Lower leg skin (tissue), 4 donors: Measurements from ENCODE around the gene DPP6. TPM values are rescaled to one million over a fixed set of nuclear protein-coding genes. Genes with fewer than 3 reads are reported as not detected.
"Not testable (repeated sequence)": the region's sequence is repeated elsewhere in the genome, so short reads cannot be mapped to it uniquely, and the experiment has no call there.

Source experiments
- DNase-seq, 2 donors: peaks; one replicate each; pipeline ENCODE4 v3.0.0-alpha.2; 2019; ENCODE audit warnings: low spot score in 2 of 2
- H3K4me3 ChIP-seq: fragments of 200-600 bp; sonication (generic); 2 replicates; pipeline ENCODE4 v1.5.1; 2017; ENCODE audit warnings: mild to moderate bottlenecking, low read depth; ENCODE audit not compliant: poor library complexity, severe bottlenecking
- CTCF ChIP-seq, 3 donors: fragments of 450-650 bp; IDR thresholded peaks; one replicate each; pipeline ENCODE4 v1.5.1; 2016; ENCODE audit warnings: antibody characterized with exemption in 3 of 3, mild to moderate bottlenecking in 3 of 3, moderate library complexity in 2 of 3
- POLR2A ChIP-seq, 2 donors: fragments of 450-650 bp; IDR thresholded peaks; one replicate each; pipeline ENCODE4 v1.6.1; 2016 to 2017; ENCODE audit warnings: antibody characterized with exemption in 2 of 2, mild to moderate bottlenecking in 1 of 2, moderate library complexity in 1 of 2
- WGBS, 2 donors: methylation state at CpG; one replicate each; pipeline ENCODE4 v1.1.5; 2018; 5-methylcytosine and 5-hydroxymethylcytosine counted together
- intact Hi-C: fragments of 100-400 bp; cut with DNase I; formaldehyde crosslinking; loops from one replicate; pipeline ENCODE4 v1.15.0; 2023; ENCODE audit warnings: low total_unique reads
- total RNA-seq, 4 donors: library from RNA; depleted of rRNA; stranded (reverse); fragments of >200 nt; gene quantifications; one replicate each; pipeline ENCODE4 v1.1.0, GENCODE V29; 2016

The DPP6 gene
- total RNA-seq, 4 donors from 2014 or later: 1.0 to 4.5 (median 2.9) TPM

- no peak overlapping the region for H3K4me3 ChIP-seq
- no peak for DNase-seq
- intact Hi-C loops: no loop called here
- WGBS, 2 donors: 84 to 90% methylated on average over 1 of the region's 1 CpG
- TF ChIP-seq POLR2A (IDR thresholded peaks at IDR 0.05) (no peak), CTCF (IDR thresholded peaks at IDR 0.05) (no peak)
These were observed 614.6 kb downstream of the DPP6 start for GRCh38 chr7:154666768-154667167.

- intact Hi-C loops: no loop called here
- TF ChIP-seq POLR2A (IDR thresholded peaks at IDR 0.05) (no peak), CTCF (IDR thresholded peaks at IDR 0.05) (no peak)
- 81 to 89% methylated on average over 4 of the region's 4 CpGs for WGBS, 2 donors
- no peak for DNase-seq
- no peak overlapping the region for H3K4me3 ChIP-seq
These were observed 620.6 kb downstream of the DPP6 start for GRCh38 chr7:154672659-154673415.

GRCh38 chr7:154674191-154674590 lies 622.0 kb downstream of the DPP6 start:
- WGBS, 2 donors: 56 to 67% methylated on average over 6 of the region's 6 CpGs
- intact Hi-C loops: no loop called here
- TF ChIP-seq CTCF (IDR thresholded peaks at IDR 0.05): no peak
- TF ChIP-seq POLR2A (IDR thresholded peaks at IDR 0.05): no peak
- DNase-seq: no peak
- no peak overlapping the region for H3K4me3 ChIP-seq

- DNase-seq: no peak
- TF ChIP-seq POLR2A (IDR thresholded peaks at IDR 0.05): no peak
- TF ChIP-seq CTCF (IDR thresholded peaks at IDR 0.05): no peak
- H3K4me3 ChIP-seq: no peak overlapping the region
- intact Hi-C loops: no loop called here
- 87 to 90% methylated on average over 10 of the region's 10 CpGs for WGBS, 2 donors
These were observed 623.4 kb downstream of the DPP6 start for GRCh38 chr7:154675560-154675959.

- 79 to 81% methylated on average over 6 to 9 of the region's 11 CpGs for WGBS, 2 donors
- H3K4me3 ChIP-seq, intact Hi-C loops, DNase-seq: not testable (repeated sequence)
These were observed 623.8 kb downstream of the DPP6 start for GRCh38 chr7:154676033-154676421.

GRCh38 chr7:154676422-154677073 lies 624.4 kb downstream of the DPP6 start:
- intact Hi-C loops: no loop called here
- TF ChIP-seq CTCF (IDR thresholded peaks at IDR 0.05): no peak
- TF ChIP-seq POLR2A (IDR thresholded peaks at IDR 0.05): no peak
- DNase-seq: peak in 1 of 2 donors; percentile 17
- H3K4me3 ChIP-seq: no peak overlapping the region
- 65 to 75% methylated on average over 9 to 10 of the region's 10 CpGs for WGBS, 2 donors
